Stimulated activated CD4-positive, alpha-beta T cell treated with anti-CD3 and anti-CD28 coated beads, Interleukin-1b, Interleukin-23, amount 100 ng/mL, for 4 hours (primary cell): Measurements from ENCODE around the gene ZNF606.

Experiments used
- DNase-seq, 2 donors: peaks; one replicate each; pipeline ENCODE4 v3.0.0-alpha.2; 2020; ENCODE audit warnings: low read depth in 2 of 2

The ZNF606 gene

DNA sequence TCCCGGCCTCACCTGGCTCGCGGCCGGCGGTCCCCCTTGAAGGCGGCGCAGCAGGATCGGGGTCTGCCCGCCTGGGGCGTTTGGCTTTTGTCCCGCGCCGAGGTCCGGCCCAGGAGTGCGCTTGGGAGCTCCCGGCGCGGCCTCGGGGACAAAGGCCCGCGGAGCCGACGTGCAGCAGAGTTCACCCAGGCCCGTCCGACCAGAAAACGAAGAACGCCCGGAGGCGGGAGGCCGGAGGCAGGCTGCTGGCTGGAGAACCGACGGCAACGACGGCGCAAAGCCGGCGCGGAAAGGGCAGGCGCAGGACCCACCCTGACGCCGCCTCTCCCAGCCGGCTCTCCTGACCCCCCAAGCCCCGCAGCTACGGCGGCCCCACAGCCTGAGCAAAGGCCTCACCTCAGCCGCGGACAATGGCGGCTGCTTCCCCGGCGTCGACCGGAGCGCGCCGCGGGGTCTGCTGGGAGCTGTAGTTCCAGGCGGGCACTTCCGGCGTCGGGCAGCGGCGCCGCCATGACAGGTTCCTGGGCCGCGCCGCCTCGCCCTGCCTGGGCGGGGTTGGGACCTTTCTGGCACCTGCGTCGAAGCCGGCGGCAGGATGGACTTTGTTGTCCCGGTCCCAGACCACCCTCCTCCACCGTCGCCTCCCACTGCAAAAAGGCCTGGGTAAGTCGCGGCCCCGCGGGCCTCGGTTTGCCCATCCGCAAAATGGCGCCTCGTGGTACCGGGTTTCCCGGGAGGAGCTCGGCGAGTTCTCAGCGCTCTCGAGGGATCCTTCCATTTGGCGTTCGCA, at the start of gene ZNF606:
Gene ZNF606, minus strand, starts transcription at position 437 of the 790 bp plus-strand sequence. CDS start 1,501 bp downstream, outside the sequence.
- DNase-seq, result peak; percentile 74 to 78

DNA sequence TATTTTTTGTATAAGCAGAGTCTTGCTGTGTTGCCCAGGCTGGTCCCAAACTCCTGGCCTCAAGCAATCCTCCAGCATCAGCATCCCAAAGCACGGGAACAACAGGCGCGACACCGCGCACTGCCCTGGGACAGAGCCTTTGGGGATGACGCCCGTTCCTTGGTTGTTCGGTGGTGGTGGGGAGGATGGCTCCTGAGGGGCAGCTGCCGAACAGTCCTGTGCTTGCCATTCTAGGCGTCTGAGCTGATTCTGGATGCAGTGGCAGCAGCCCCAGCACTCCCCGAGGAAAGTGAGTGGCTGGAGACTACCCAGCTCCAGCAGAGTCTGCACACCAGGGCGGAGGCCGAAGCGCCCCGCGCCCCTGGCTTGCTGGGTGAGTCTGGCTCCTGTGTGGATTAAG, 49.6 kb upstream of the ZNF606 start:
- DNase-seq, result no peak

DNA sequence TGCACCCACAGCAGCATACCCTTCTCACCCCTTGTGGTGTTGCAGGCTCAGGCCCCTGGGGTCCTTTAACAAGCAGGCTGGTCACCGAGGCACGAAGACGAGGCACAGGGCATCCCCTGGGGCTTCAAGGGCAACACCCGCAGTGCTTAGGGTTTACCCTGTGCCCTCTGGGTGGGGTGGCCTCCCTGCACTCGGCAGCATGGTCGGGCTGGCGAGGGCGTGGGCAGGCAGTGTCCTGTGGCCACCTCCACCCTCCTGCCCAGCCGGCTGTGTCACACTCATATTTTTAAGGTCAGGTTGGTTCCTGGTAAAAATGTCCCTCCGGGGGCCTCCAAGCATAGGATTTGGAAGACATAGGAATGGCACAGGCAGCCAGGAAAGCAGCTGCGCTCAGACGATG, 45.1 kb upstream of the ZNF606 start:
- no peak for DNase-seq

DNA sequence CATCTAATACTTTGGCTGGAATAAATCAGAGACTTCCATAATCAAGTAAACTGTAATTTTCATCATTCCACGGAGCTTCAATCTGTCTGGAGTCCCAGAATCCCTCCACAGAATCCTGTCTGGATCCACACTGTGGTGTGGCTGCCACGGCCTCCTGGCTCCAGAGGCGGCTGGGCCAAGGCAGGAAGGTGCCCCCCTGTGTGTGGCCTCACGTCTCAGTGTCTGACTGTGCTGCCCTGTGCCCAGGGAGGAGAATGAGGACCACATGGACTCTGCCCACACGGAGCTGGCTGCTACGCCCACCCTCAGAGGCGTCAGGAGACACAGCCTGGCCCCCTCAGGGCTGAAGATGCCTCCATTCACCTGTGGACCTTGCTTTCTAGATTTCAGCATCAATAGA, 44.2 kb upstream of the ZNF606 start:
- no peak for DNase-seq

DNA sequence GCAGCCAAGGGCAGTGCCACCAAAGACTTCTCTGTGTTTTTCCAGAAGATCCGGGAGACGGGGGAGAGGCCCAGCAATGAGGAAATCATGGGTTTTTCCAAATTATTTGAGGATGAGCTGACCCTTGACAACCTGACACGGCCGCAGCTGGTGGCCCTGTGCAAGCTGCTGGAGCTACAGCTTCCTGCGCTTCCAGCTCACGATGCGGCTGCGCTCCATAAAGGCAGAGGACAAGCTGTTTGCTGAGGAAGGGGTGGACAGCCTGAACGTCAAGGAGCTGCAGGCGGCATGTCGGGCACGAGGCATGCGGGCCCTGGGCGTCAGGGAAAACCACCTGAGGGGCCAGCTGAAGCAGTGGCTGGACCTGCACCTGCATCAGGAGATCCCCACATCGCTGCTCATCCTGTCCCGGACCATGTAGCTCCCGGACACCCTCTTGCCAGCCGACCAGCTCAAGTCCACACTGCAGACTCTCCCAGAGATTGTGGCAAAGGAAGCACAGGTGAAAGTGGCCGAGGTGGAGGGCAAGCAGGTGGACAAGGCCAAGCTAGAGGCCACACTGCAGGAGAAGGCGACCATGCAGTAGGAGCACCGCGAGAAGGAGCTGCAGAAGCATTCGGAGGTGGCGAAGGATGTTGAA, 42.9 kb upstream of the ZNF606 start:
- DNase-seq, result no peak

DNA sequence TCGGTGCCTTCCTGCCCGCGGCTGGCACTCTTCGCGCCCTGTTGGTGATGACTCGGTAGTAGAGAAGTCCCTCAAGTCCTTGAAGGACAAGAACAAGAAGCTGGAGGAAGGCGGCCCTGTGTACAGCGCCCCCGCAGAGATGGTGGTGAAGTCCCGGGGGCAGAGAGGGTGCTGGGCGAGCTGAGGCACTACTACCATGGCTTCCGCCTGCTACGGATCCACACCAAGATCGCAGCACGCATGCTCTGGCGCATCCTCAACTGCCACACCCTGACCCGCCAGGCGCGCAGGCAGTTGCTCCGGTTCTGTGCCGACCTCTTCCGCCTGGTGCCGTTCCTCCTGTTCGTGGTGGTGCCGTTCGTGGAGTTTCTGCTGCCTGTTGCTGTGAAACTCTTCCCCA, 42.3 kb upstream of the ZNF606 start:
- DNase-seq, result no peak

DNA sequence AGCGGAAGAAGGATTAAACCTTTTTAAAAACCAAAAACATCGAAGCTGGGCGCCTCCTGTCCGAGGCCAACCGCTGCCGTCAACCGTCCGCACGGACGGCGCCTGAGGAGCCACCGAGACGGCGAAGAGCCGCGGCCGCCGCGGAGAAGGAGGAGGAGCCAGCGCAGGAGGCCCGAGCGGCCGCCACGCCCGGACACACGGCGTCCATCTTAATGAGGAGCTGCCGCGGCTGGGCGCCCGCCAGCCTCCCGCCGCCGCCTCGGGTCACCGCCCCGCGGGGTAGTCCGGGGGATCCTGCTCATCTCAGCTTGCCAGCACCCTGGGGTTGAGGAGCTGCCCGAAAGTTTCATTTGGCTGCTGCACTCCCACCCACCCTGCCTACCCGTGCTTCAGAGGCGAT, 41.8 kb upstream of the ZNF606 start:
- no peak for DNase-seq

DNA sequence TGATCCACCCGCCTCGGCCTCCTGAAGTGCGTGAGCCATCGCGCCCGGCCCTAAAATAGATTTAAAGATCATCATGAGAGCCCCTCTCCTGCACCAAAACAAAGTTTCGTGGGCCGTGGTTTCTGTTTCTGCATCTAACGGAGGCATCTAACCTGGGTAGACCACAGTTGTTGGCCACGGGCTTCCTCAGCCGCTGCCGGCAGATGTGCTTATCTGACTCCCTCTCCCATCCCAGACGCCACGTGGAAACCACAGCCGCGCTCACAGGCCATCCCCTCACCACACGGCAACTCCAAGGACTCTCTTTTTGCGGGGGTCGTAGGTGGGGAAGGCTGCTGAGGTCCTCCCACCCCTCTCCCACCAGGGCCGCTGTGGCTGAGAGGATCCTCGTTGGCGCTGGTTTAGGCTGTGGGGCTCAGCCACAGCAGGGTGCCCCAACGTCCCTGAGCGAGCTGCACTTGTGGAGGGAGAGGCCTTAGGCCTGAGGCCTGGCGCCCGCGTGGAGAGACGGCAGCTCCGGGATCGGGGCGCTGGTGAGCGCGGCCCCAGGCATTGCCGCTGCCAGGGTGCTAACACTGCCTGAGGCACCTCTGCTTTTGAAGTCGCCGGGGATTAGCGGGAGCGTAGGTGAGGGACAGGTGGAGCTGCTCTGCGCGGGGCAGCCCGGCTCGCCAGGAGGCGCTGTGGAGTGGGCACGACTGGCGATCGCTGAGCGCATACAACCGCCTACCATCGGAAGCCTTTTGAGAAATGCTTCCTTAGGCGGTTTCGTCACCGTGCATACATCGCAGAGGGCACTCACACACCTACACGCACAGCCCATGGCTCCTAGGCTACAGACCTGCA, 40.1 kb upstream of the ZNF606 start:
- DNase-seq, result no peak

DNA sequence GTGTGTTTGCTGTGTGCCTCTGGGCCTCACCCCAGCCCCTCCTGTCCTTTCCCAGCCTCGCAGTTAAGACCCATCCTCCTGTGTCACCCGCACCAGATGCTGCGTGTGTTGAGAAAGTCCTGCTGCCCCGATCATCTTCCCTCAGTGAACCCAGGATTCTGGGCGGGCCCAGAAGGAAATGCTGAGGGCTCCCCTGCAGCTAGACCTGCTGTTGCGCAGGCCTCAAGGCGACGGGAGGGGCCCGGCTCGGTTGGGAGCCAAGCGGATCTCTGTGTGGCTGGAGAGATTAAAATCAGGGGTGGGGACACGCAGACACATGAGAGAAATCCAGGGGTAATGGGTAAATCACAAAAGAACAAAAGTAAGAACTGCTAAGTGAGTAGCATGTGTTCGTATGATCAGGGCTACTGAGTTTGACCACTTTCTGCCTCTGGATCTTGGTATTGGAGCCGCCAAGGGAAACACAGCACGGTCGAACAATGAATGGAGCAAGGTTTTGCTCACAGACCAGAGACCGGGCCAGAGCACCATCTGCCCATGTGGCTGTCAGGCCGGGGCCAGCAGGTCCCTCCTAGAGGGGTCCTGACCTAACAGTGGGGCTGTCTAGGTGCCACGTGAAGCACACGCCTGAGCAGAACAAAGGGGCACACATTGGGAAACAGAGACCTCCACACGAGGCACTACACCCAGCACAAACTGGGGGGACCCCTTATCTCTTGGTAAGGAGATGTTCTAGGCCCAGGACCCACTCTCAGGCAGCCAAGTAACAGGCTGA, 38.3 kb upstream of the ZNF606 start:
- no peak for DNase-seq

DNA sequence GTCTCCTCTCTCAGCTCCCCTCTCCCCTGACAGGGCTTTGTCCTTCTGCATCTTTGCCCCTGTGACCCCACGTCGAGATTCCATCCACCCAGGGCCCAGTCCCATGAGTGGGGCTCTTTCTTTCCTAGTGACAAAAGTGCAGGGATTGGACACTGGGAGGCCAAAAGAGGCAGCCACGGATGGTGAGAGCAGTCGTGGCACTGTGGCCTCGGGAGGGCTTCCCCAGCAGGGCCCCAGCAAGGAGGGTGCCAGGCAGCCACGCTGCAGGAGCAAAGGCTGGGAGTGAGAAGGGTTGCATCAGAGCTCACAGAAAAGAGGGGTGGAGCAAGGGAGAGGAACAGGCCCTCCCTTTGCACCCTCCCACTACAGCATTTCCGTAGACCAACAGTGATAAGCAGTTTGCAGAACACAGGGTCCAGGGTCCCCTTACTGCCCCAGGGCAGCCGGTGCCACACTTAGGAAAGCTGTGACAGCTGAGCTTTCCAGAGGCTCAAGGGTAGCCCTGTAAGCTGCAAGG, 36.1 kb upstream of the ZNF606 start:
- DNase-seq, result no peak

DNA sequence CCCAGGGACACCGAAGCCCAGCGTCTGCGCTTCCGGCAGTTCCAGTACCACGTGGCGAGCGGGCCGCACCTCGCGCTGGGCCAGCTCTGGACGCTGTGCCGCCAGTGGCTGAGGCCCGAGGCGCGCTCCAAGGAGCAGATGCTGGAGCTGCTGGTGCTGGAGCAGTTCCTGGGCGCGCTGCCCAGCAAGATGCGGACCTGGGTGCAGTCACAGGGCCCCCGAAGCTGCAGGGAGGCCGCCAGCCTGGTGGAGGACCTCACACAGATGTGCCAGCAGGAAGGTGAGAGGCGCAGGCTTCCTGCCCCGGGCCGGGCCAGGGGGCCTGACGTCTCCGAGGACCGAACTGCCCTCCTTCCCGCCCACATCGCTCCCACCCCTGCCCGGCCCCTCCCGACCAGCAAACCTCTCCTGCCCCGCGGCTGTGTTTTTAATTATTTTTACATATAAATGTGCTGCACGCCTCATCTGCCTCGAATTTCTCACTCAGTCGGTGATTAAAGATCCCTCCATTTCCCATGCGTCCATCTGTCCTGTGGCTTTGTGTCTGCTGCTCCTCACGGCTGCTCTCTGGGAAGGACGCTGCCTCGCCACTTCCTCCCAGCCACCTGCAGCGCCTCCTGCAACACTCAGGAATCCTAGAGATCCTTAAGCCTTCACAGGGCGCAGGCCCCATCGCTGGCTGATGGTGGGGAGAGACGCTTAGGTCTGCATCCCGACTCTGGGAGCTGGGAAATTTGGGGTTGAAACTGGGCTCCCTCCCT, 35.5 kb upstream of the ZNF606 start:
- DNase-seq, result no peak

DNA sequence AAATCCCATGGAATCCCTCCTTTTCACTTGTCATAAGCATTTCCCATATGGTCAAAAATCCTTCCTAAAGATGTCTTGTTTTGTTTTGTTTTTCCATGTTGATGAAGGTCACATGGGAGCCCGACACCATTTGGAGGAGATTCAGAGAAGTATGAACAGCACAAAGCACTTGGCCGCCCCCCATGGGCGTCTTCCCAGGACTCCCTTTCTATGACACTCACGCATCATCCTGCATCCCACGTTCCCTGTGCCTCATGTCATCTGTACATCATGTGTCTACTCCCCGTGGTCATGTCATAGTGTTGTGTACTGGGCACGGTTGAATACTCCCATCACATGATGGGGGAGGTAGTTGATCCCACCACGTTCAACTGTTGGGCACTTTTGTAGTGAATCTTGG, 33.2 kb upstream of the ZNF606 start:
- no peak for DNase-seq

DNA sequence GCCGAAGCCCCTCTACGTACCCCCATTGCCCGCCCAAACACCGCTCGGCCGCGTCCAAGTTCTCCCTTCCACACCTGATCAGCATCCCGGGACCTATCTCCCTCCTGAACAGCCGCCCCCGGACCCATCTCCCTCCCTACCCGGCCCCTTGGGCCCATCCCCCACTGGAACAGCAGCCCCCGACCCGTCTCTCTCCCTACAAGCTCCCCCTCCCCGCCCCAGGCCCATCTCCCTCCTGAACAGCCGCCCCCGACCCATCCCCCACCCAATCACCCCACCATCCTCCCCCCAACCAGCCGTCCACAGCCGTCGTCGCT, 31.8 kb upstream of the ZNF606 start:
- no peak for DNase-seq

DNA sequence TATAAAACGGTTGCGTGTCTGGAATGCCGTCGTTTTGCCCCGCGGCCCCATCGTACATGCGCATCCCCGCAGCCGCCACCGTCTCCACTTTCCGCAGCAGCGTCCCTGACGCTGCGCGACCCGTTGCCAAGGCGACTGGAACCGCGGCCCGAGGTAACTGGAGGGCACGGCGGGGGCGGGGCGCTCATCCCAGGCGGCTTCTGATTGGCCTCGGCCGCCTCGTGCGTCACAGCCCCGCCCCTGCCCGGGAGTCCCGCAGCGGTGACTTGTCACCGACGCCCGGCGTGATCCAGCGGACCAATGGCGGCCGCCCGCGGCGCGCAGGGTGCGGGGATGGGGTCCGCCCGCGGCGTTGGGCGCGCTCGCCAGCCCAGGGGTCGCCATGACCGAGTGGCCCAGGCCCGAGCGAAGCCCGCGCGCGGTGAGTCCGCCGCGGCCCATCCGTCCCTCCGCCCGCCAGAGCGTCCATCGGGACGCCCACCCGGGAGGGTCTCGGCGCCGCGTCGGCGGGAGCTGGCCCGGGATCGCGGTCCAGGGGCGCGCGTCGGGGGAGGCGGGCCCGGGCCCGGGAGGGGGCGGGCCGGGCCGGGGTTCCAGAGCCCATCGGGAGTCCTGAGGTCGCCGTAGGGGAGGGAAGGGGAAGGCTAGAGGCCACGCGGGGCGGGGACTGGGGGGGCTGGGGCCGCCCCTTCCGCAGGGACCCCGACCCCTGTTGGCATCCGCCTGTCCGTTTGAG, 31.3 kb upstream of the ZNF606 start, which contains the start of gene ZSCAN1:
Gene ZSCAN1, plus strand, starts transcription at position 285 of the 736 bp plus-strand sequence. CDS start 3,812 bp downstream, outside the sequence.
- DNase-seq, result peak in 1 of 2 donors; percentile 23

DNA sequence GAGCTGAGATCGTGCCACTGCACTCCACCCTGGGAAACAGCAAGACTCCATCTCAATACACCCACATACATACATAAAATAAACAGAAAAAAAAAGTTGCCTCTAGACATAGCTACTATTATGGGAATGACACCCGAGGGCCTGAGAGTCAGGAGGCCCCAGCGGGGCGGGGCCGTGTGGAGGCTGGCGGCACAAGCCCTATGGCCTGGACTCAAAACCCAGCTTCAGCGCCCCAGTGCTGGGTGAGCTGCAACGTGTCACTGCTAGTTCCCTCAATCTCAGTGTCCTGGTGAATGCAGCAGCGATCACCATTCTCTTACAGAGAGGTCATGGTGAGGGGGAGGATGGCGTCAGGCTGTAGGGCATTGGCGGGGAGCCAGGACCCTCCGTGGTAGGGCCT, 22.0 kb upstream of the ZNF606 start:
- DNase-seq, result no peak

DNA sequence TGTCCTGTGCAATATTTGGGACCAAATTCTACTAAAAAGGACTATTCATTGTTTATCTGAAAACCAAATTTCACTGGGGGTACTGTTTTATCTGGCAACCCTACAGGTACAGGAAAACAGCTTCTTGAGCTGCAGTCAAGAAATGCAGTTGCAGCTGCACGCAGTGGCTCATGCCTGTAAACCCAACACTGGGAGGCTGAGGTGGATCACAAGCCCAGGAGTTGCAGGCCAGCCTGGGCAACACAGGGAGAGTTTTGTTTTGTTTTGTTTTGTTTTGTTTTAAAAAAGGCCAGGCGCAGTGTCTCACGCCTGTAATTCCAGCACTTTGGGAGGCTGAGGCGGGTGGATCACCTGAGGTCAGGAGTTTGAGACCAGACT, 19.7 kb upstream of the ZNF606 start:
- no peak for DNase-seq

DNA sequence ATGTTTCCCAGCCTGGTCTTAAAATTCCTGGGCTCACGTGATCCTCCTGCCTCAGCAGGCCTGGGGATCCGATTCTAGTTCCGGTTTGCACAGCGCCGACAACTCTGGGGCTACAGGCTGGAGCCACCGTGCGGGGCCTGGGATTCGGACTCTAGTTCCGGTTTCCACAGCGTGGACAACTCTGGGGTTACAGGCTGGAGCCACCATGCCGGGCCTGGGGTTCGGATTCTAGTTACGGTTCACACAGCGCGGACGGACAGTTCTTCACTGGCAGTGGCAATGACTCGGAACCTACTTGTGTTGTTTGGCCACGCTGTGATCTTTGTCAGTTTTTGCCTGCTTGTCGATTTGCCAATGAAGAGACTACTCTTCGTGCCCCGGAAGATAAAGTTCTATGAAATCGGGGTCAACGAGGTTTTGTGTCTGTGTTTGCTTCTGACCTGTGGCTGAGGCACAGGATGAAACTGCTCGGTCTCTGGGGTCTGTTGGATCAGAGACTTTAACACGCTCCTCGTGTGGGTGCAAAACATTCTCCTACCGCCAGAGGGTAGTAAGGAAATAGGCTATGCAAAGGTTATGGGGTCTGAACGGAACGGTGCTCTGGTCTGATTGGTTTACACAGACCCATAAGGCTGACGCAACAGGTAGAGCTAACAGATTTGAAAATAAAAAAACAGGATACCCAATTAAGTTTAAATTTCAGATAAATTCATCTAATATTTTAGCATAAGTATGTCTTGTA, 19.1 kb upstream of the ZNF606 start:
- DNase-seq, result no peak

DNA sequence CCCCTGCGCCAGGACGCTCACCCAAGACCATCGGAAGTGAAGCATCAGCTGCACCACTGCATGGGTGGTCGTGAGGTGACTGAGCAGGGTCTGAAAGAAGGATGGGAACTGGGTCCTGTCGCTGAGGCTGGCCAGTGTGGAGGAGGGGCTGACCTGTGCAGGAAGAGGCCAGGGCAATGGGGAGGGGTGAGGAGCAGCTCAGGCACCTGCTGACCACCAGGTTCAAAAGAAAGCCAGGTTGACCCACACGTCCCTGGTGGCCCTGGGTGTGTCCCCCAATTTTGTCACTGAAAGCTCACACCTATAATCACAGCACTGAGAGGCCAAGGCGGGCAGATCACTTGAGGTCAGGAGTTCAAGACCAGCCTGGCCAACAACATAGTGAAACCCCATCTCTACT, 17.5 kb upstream of the ZNF606 start:
- DNase-seq, result no peak

DNA sequence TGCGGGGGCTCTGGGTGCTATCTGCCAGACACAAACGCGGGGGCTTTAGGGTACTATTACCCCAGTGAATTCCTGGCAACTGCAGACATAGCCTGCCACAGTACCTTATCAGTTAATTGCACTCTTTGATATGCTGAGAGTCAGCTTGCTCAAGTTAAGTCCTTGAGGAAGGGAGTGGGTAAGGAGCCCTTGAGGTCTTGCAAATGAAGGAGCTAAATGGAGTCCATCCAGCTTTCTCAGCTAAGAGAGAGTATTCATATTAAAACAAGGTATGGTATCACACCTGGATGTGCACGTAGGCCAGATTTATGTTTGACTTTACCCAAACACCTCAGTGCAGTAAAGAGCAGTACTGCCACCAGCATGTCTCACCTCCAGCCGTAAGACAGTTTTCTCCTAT, 11.5 kb upstream of the ZNF606 start:
- no peak for DNase-seq
